Measurements from ENCODE around the gene TYW1. TPM values are rescaled to one million over a fixed set of nuclear protein-coding genes. Genes with fewer than 3 reads are reported as not detected.
"Not testable (repeated sequence)": the region's sequence is repeated elsewhere in the genome, so short reads cannot be mapped to it uniquely, and the experiment has no call there.

The TYW1 gene
- total and polyA plus RNA-seq, 7 donors = 3.0 to 47.2 (median 14.3) TPM

GRCh38 chr7:66994691-66995049 lies 2.0 kb upstream of the TYW1 start:
- peak; percentile 90 for DNase-seq
- intact Hi-C loops (cut with DNase I) = loop anchor here (5.0 kb wide), 2 partner anchors 72 to 147 kb away; partner anchors contain the start of gene TMEM248

GRCh38 chr7:66995050-66995776 lies 1.4 kb upstream of the TYW1 start, which contains the start of gene SBDS:
Gene SBDS, minus strand, starts transcription at chr7:66995586. Its CDS starts 169 bp downstream, at chr7:66995417.
- TF ChIP-seq POLR2AphosphoS5 (IDR thresholded peaks at IDR 0.05) = peak; percentile 98 to 99 (median 98)
- TF ChIP-seq POLR2A (IDR thresholded peaks at IDR 0.05) = peak; percentile 97 to 98
- peak in 1 of 4 donors; percentile 48 for TF ChIP-seq EP300 (IDR thresholded peaks at IDR 0.05)
- not testable (repeated sequence) for H3K9me3 ChIP-seq, H3K27me3 ChIP-seq
- H3K4me1 ChIP-seq = peaks cover 0 to 38% (median 36%) of the 10 kb centered on the region in 4 donors
- H3K27ac ChIP-seq = peak within 1 kb of the TSS; percentile 98 to 100 (median 100)
- peak within 1 kb of the TSS; percentile 72 to 84 (median 80) for H3K4me3 ChIP-seq
- peaks cover 18 to 44% (median 29%) of the 10 kb centered on the region in 4 donors for H3K36me3 ChIP-seq
- WGBS, 2 donors = 0% methylated on average over 59 of the region's 59 CpGs
- DNase-seq = peak; percentile 98
- intact Hi-C loops (cut with DNase I) = loop anchor here (5.0 kb wide), 1 partner anchor 148 kb away; no protein-coding TSS in a partner anchor

More at GRCh38 chr7:66994691-66995049, 2.0 kb upstream of the TYW1 start:
- peaks cover 22 to 47% (median 31%) of the 10 kb centered on the region in 4 donors for H3K36me3 ChIP-seq
- H3K27ac ChIP-seq = peak overlapping the region; percentile 98 to 100 (median 100)
- H3K4me1 ChIP-seq = peaks cover 0 to 38% (median 36%) of the 10 kb centered on the region in 4 donors
- WGBS, 2 donors = 1% methylated on average over 9 of the region's 9 CpGs
- H3K27me3 ChIP-seq, H3K9me3 ChIP-seq: not testable (repeated sequence)
- TF ChIP-seq EP300 (IDR thresholded peaks at IDR 0.05) = peak in 2 of 4 donors; percentile 19 to 34
- TF ChIP-seq POLR2A (IDR thresholded peaks at IDR 0.05) = peak in 1 of 2 donors; percentile 49
- peak; percentile 76 to 90 (median 86) for TF ChIP-seq POLR2AphosphoS5 (IDR thresholded peaks at IDR 0.05)
- peak overlapping the region; percentile 72 to 84 (median 80) for H3K4me3 ChIP-seq

- peak overlapping the region in 1 of 4 donors; percentile 17 for H3K27ac ChIP-seq
- TF ChIP-seq CTCF (IDR thresholded peaks at IDR 0.05) = peak in 2 of 4 experiments; percentile 11 to 45
- WGBS, 2 donors = 43 to 46% methylated on average over 4 of the region's 5 CpGs
Observed at GRCh38 chr7:67000601-67001258, 4.1 kb downstream of the TYW1 start.

GRCh38 chr7:67004145-67004544 lies 7.5 kb downstream of the TYW1 start:
- H3K4me1 ChIP-seq; H3K4me3 ChIP-seq; H3K27me3 ChIP-seq; intact Hi-C loops (cut with DNase I); H3K27ac ChIP-seq; DNase-seq; H3K9me3 ChIP-seq: not testable (repeated sequence)
- WGBS, 2 donors = 94% methylated on average over 2 of the region's 2 CpGs
- H3K36me3 ChIP-seq = peaks cover 0 to 44% (median 8%) of the 10 kb centered on the region in 4 donors

More at GRCh38 chr7:67000601-67001258, 4.1 kb downstream of the TYW1 start:
- H3K9me3 ChIP-seq; DNase-seq; H3K27me3 ChIP-seq; intact Hi-C loops (cut with DNase I); H3K4me3 ChIP-seq: not testable (repeated sequence)
- H3K36me3 ChIP-seq = peaks cover 0 to 16% (median 0%) of the 10 kb centered on the region in 4 donors
- H3K4me1 ChIP-seq = peaks cover 0 to 11% (median 10%) of the 10 kb centered on the region in 4 donors

GRCh38 chr7:67006965-67007364 lies 10.3 kb downstream of the TYW1 start:
- Histone ChIP-seq H3K36me3 (peaks cover 0 to 57% (median 14%) of the 10 kb centered on the region in 4 donors), H3K27me3 (no peaks in the 10 kb centered on the region), H3K27ac (no peak overlapping the region), H3K9me3 (no peaks in the 10 kb centered on the region), H3K4me3 (no peak overlapping the region), H3K4me1 (no peaks in the 10 kb centered on the region)
- TF ChIP-seq POLR2A (IDR thresholded peaks at IDR 0.05) (no peak), EP300 (IDR thresholded peaks at IDR 0.05) (no peak), POLR2AphosphoS5 (IDR thresholded peaks at IDR 0.05) (no peak), CTCF (IDR thresholded peaks at IDR 0.05) (no peak)
- intact Hi-C loops (cut with DNase I) = no loop called here
- no peak for DNase-seq
- WGBS, 2 donors = 69 to 92% methylated on average over 2 of the region's 2 CpGs

- no peak overlapping the region for H3K4me3 ChIP-seq
- no peaks in the 10 kb centered on the region for H3K4me1 ChIP-seq
- 90 to 96% methylated on average over 4 of the region's 4 CpGs for WGBS, 2 donors
- no peak for DNase-seq
- H3K36me3 ChIP-seq = peaks cover 0 to 70% (median 15%) of the 10 kb centered on the region in 4 donors
- no peaks in the 10 kb centered on the region for H3K9me3 ChIP-seq
- intact Hi-C loops (cut with DNase I) = no loop called here
- H3K27me3 ChIP-seq = no peaks in the 10 kb centered on the region
- TF ChIP-seq EP300 (IDR thresholded peaks at IDR 0.05) = no peak
- TF ChIP-seq POLR2A (IDR thresholded peaks at IDR 0.05) = no peak
- no peak for TF ChIP-seq POLR2AphosphoS5 (IDR thresholded peaks at IDR 0.05)
- TF ChIP-seq CTCF (IDR thresholded peaks at IDR 0.05) = no peak
- no peak overlapping the region for H3K27ac ChIP-seq
Observed at GRCh38 chr7:67008260-67008659, 11.6 kb downstream of the TYW1 start.

GRCh38 chr7:67009677-67010076 lies 13.0 kb downstream of the TYW1 start:
- H3K4me3 ChIP-seq; intact Hi-C loops (cut with DNase I); H3K27ac ChIP-seq; H3K9me3 ChIP-seq; H3K27me3 ChIP-seq; DNase-seq; H3K4me1 ChIP-seq: not testable (repeated sequence)
- WGBS, 2 donors = 83 to 97% methylated on average over 3 of the region's 3 CpGs
- H3K36me3 ChIP-seq = peaks cover 3 to 84% (median 21%) of the 10 kb centered on the region in 4 donors

GRCh38 chr7:67014076-67014622 lies 17.5 kb downstream of the TYW1 start:
- intact Hi-C loops (cut with DNase I); H3K4me3 ChIP-seq; H3K27me3 ChIP-seq; H3K9me3 ChIP-seq; H3K27ac ChIP-seq; H3K4me1 ChIP-seq; DNase-seq: not testable (repeated sequence)
- peaks cover 8 to 99% (median 28%) of the 10 kb centered on the region in 4 donors for H3K36me3 ChIP-seq
- WGBS, 2 donors = 93 to 95% methylated on average over 9 of the region's 9 CpGs
